GM19395 (cell line): ENCODE results near the gene CDK15.

Experiments used
- ATAC-seq: cut with Tn5 transposase; IDR thresholded peaks from one replicate; pipeline ENCODE4 v1.9.1; 2021; ENCODE audit warnings: mild to moderate bottlenecking, moderate library complexity; ENCODE audit not compliant: unreplicated experiment

Gene CDK15

DNA sequence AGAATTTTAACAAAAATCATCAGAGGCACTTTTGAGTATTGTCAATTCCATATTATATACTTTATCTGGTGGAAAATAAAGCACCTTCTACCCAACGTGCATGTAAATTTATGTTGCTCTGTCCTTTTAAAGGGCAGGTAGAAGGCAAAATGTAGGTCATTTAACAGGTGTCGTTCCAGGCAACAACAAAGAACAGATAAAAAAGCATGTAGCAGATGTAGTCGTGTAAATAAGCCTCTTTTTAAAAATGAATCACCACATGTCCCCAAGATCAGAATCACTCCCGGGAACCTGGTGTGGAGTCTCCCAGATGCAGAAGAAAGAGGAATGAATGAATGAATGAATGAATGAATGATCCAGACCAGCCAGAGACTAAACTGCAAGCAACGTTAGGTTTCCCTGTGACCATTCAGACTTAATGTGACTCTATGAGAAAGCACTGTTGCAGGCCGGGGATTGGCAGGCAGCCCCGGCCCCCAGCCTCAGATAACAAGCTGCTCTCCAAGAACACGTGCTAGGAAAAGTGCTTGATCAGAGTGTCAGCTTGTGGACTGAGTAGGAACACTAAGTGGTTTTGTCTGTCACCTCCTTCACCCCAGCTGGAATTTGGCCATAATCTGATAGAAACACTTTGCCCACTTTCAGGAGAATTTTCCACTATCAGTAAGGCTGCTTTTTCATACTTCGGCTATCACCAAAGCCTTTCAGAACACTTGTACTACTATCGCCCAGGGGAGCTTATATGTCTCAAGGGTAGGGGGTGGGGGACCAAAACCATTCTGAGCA lies 100.6 kb downstream of the CDK15 start:
- ATAC-seq, result no peak

DNA sequence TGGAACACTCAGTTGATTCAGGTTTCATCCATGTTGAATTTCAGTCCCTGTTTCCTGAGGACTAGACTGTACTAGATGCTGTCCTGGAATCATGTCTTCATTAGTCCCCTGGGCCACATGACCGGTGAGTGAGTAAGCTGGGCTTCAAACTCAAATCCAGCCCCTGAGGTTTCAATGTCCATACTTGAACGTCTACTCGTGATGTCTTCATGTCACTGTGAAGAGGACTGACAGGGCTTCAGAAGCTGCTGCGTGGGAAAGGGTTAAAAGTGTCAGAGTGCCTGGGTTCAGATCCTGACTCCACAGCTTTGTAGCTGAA lies 101.2 kb downstream of the CDK15 start:
- no peak for ATAC-seq

DNA sequence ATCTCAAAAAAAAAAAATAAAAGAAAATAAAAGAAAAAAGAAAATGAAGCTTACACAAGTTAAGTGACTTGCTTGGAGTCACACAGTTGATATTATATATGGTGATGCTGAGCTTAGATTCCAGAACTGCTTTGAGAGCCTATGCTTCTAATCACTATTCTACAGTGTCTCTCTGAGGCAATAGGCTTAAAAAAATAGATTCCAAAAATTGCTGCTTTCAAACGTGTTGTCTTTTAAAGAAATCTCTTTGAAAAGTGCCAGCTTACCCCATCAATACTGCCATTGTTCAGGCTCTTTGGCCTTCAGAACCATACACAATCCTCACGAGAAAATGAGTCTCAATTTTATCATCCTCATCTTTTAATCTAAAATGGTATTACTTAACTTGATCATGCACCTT lies 102.6 kb downstream of the CDK15 start:
- no peak for ATAC-seq

DNA sequence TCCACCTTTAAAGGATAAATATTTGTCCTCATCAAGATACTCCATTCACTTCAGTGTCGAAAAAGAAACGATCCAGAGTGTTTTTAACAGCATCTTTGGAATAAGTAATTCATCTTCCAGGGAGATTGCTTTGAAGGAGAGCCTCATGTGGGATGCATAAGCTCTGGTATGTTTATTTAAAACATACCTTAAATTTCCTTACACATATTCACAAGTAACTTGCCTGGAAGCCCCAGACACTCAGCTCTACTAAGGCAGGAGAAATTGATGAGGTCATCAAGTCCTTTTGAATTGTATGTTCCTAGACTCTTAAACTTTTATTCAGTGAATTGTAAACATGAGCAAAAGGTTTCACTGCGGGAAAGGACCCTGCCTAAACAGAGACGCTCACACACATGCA lies 103.0 kb downstream of the CDK15 start:
- ATAC-seq, result no peak

DNA sequence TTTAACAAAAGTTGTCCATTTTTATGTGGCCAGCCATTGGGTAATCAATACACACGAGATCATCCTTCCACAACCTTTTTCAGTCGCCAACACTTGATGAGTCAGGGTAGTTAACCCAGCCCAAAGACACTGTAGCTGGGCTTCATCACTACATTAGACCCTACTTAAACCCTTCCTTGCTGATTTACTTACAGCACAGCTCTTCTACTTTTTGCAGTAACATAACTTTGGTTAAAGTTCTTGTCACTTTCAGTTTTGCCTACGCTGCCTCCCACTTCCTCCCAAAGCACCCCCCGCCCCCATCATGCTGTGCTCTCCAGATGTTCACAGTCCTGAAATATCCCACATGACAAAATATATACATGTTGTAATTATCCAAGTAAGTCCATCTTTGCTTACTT lies 103.6 kb downstream of the CDK15 start:
- peak; percentile 84 for ATAC-seq

DNA sequence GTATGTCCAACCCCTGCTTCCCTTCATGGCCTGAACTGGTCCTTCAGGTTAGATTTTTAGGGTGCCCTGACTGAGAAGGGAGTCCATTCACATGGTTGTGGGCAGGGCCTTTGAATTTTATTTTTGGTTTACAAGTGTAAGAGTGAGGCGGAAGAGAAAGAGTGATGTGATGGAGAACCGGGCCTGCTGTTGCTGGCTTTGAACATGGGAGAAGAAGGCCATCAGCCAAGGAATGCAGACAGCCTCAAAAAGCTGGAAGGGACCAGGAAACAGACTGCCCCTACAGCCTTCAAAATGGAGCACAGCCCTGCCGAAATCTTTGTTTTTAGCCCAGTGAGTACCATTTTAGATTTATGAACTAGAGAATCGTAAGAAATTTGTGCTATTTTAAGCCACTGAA lies 105.0 kb downstream of the CDK15 start:
- ATAC-seq, result no peak

DNA sequence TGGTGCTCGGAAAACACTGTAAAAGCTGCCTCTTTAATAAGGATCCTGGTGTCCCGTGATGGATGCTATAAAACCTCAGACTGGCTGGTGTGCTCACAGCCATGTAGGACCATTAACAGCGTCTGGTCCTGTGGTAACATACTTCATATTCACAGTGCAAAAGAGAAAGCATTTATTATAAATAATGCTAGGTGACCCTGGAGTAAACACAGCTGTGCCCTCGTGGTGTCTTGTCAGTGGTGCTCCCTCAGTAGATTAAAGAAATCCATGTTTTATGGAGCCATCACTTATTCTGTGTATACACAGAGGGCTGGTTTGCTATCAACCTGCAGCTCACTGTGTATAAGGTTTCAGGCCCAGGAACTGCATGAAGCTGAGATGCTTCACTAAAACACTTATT lies 106.9 kb downstream of the CDK15 start:
- ATAC-seq, result no peak

DNA sequence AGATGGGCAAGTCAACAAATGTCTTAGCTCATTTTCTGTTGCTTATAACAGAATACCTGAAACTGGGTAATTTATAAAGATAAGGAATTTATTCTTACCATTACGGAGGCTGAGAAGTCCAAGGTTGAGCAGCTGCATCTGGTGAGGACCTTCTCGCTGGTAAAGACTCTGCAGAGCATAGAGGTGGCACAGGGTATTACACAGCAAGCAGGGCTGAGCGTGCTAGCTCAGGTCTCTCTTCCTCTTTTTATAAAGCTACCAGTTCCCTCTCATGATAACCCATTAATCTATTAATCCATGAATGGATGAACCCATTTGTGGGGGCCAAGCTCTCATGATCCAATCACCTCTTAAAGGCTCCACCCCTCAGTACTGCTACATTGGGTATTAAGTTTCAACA lies 109.1 kb downstream of the CDK15 start:
- ATAC-seq, result peak; percentile 76

DNA sequence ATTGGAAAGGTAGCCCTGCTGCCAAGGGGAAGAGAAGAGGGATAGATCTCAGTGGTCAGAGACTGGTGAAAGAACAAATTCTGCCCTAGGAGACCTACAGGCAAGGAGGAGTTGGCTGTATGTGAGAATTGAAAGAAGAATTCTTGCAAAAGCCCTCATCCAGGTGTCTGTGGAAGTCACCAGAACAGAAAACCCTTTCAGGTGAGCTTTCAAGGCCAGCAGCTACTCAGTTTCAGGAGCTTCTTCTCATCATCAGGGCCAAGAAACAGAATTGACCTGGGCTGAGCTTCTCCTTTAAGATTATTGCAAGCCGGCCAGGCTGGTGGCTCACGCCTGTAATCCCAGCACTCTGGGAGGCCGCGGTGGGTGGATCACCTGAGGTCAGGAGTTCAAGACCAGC lies 110.2 kb downstream of the CDK15 start:
- no peak for ATAC-seq

DNA sequence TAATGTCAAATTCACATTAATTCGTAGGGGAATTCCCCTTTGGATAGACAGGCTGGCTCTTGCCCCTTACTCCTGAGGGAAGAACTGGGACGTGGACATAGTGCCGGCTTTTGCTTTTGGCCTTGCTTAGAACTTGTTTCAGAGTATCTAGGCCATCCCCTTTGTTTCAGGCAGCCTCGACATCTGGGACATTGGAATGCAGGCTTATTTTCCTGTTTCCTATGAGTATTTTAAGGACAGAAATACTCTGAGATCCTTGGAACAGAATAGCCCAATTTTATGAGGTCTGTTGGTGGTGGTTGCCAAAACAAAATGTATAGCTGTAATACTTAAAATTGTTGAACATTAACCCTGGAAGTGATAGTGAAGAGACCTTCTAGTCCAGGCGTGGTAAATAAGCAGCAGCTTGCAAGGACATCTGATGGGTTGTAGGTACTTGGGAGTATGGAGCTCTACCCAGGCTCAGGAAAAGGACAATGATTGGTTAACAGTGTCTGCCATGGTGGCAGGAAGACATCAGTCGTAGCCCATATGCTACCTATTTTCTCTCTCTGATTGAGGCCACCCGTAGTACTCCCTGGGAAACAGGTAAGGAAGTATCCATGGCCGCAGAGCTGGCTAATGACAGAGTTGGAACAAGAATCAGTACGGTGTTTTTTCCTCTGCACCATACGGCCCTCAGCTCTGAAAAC lies 112.4 kb downstream of the CDK15 start:
- no peak for ATAC-seq

DNA sequence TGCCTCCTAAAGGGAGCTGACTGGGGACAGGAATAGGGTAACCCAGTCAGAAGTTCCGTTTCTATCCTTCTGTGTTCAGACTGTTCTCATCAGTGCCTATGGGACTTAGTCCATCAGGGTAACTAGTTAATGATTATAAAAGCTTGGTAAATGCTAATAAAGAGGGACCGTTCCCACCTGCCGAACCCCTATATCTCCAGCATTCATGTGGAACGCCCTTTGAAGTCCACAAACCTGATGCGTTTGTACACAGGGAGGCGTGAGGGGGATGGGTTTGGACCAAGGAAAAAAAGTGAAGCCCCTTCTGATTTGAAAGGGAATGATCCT lies 112.9 kb downstream of the CDK15 start:
- ATAC-seq, result no peak

DNA sequence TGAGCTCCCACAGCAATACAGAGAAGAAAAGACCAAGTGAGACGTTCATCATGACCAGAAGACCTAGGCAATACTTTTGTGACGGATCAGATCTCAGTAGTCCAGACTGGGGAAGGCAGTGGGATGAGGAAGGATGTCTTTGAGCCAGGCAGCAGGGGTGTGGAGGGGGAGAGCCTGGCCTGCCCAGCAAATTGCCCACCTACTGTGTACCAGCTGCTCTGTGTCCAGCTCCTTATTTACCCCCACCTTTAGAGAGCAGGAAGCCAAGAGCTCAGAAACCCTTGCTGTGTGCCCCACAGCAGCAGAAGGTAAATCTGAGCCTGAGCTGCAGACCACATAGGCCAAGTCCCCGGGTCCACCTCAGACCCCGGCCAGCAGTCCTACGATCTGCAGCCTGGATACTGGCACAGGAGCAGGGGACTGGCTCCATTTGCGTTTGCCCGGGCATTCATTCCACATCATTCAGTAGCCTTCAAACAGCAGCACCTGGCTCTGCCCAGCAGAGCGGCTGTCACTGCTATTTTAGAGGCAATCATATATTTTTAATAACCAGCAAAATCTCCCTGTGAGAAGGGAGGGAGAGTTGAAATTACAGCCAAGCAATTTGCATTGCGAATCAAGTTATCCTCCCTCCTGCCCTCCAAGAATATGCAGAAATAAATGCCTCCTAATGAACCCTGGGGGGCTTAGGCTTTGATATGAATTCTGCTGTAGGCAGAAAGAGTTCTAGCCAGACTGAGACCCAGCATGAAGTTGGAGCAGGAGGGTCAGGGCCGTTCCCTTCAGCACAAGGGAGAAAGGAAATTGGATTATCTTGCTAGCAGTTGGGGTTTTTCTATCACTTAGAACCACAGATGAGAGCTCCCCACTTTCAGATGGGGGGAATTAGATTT lies 117.3 kb downstream of the CDK15 start:
- ATAC-seq, result no peak

DNA sequence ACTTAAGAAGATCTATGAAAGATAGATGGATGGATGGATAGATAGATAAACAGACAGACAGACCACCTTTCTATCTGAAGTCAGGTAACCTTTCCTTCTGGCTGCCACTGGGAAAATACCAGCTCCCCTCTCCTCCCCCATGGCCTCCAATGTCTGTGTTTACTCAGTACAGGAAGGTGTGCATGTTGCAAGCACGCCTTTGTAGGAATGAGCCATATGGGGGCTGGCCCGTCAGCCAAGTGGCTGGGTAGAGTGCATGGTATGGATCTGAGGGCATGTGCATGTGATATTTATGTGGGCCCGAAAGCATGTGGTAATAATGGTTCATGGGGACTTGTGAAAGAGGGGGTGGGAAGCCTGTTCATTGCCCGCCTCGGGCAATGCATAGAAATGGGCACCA lies 118.1 kb downstream of the CDK15 start:
- no peak for ATAC-seq

DNA sequence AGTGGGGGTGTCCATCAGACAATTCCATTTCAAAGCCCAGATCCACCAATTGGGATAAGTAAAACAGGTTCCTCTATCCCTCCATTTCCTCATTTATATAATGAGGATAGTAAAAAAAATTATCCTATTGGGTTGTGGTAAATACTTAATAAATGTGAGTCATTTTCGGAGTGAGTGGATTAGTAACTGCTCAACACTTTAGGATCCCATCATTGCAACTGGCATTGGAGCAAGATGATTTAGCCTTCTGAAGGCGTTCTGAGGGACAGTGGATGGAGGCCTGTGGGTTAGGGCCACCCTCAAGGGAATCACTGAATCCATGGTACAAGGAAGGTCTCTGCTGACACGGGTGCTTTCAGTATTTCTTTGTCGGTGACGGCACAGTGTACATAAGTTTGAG lies 118.7 kb downstream of the CDK15 start:
- no peak for ATAC-seq

DNA sequence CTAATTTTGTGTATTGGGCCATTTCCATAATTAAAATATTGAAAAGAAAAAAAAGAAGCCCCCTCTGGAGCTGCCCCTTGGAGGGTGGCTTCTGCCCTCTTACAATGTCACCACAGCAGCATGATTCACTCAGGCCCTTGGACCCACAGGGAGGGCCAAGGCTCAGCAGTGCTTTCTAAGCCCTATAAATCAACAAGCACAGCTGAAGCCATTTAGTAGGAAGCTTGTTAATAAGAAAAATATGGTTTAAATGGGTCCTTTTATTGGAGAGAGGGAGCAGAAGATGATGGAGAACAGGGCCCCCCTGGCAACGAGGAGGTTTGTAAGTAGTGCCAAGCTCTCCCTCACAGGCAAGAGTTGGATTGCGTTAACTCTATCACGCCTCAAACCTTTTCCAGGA lies 119.7 kb downstream of the CDK15 start:
- ATAC-seq, result no peak

DNA sequence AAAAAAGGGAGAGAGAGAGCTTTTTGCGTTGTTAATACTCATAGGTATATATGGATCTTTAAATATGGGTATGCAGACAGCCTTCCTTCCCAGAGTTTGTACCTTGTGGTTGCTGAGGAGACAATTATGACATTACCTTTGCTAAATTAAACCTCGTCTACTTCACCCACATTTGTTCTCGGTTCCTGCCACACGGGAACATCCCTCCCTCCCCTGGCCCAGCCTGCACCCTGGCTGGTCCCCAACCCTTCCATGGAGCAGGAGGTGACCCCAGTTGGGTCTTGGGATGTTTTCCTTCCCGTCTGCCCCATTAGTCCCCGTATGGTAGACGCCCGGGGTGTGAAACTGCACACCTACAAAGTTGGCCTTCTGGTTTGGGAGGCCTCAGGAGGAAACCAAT lies 122.0 kb downstream of the CDK15 start:
- no peak for ATAC-seq

DNA sequence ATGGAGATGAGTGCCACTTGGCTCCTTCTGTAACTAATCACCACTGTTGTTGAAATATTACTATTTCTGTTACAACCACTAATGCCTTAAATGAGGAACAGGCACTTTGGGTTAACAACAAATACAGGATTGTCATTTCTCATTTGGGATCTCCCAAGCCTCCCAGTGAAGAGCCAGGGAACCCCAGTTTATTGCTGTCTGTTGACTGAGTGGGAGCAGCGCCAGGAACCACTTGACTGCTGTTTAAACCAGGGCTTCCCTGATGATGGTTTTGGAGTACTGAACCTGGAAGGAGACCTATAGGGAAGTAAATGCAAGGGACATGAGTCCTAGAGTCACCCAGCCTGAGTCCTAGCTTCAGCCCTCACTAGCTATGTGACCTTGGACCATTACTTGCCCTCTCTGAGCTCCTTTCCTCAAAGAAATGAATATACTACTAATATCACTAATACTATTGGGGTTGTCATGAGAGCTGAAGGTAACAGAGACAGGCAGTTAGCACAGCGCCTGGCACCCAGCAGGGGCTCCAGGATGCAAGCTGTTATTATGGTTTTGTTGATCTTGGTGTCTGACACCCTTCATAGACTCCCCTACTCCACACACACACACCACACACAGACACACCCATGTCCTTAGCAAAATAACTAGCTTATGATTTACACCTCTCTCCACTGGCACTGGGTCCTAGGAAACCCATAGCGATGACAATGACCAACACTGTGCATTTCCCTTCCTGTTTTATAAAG lies 123.1 kb downstream of the CDK15 start:
- no peak for ATAC-seq

DNA sequence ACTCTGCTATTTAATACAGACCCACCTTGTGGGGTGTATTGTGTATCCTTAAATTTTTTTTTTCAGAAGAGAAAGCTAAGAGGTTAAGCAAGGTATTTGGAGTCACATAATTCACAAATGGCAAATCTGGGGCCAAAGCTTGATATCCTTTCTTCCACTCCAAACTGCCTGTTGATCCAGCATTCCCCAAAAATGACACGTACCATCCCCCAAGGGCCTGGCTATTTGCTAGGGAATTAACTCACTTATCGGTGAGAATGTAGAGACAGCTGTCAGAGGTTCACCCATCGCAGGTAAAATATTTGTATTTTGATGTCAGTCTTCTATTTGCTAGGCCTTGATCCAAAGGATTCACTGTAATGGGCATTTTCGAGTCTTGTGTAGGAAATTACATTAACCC lies 123.7 kb downstream of the CDK15 start:
- ATAC-seq, result no peak

DNA sequence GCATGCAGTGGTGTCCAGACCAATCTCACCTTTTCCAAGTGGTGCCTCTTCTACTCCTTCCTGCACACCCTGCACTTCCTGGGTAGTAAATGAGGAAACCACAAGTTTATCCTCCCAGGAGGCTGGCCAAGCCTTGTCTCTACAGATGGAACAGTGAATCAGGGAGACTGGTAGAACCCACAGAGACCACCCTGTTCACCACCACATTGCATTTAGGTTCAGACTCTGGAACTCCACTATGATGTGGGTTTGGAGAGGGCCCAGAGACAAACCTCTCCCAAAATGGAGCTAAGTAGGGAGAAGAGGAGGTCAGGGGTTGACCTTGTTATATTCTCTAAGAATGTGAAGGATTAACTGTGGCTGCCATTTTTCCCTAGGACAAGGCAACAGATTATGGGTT lies 124.5 kb downstream of the CDK15 start:
- no peak for ATAC-seq

DNA sequence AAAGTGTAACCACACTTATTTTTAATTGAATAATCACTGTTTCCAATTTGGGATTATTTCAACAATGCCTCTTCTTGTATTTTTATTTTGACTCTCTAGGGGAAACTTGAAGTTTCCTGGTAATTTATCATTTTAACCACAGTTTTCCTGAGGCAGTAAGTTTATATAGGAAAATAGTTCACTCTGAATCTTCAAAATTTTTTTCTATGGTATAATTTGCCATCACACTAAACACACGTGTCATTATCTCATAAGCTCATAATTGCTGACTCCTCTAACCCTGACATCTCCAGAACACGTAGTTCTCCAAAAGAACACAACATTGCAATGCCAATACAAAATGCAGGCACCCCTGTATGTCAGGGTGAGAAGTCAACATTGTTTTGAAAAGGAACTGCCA lies 125.1 kb downstream of the CDK15 start:
- ATAC-seq, result no peak

DNA sequence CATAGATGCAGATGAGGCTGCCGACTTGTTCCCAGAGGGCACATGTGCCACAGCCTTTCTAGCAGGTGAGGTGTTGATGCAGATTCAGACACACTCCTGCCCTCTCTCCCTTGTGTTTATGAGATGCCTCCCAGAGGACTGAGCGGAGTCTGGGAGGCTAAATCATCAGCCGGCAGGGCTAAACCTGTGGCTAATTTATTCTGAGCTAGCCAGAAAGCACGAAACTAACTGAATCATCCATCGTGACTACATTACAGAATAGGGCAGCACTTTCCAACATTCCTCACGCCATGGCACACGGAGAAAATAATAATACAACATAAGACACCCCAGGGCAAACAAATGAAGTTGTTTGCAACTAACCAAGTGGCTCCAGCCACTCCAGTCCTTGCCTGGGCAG lies 125.6 kb downstream of the CDK15 start:
- no peak for ATAC-seq
